Nephron progenitor cell (in vitro differentiated cells): ENCODE results near the gene SIM2.

Source experiments
- DNase-seq: peaks from one replicate; pipeline ENCODE4 v3.0.0; 2021
- H3K27ac Mint-ChIP-seq: 2 replicates; pipeline ENCODE4 v1.8.0; 2021; ENCODE audit warnings: mild to moderate bottlenecking, moderate library complexity, mixed read lengths
- H3K27me3 Mint-ChIP-seq: 2 replicates; pipeline ENCODE4 v1.8.0; 2021; ENCODE audit warnings: mild to moderate bottlenecking, low read depth, mixed read lengths; ENCODE audit not compliant: poor library complexity
- H3K36me3 Mint-ChIP-seq: 2 replicates; pipeline ENCODE4 v1.8.0; 2021; ENCODE audit warnings: low read depth, mixed read lengths
- H3K4me1 Mint-ChIP-seq: 2 replicates; pipeline ENCODE4 v1.8.0; 2021; ENCODE audit warnings: mixed read lengths
- H3K4me3 Mint-ChIP-seq: 2 replicates; pipeline ENCODE4 v1.8.0; 2021; ENCODE audit warnings: mild to moderate bottlenecking, moderate library complexity, mixed read lengths
- H3K9me3 Mint-ChIP-seq: 2 replicates; pipeline ENCODE4 v1.8.0; 2021; ENCODE audit warnings: mild to moderate bottlenecking, moderate library complexity, mixed read lengths
- TF ChIP-seq, protein P1 (sequence below): fragments of 200-600 bp; sonication (generic); IDR thresholded peaks from 2 replicates; pipeline ENCODE4 v1.5.0; 2021; ENCODE audit warnings: antibody characterized with exemption

The SIM2 gene

GRCh38 chr21:36704281-36704957, 5.5 kb downstream of the SIM2 start:
- H3K4me3 Mint-ChIP-seq: no peak overlapping the region

DNA sequence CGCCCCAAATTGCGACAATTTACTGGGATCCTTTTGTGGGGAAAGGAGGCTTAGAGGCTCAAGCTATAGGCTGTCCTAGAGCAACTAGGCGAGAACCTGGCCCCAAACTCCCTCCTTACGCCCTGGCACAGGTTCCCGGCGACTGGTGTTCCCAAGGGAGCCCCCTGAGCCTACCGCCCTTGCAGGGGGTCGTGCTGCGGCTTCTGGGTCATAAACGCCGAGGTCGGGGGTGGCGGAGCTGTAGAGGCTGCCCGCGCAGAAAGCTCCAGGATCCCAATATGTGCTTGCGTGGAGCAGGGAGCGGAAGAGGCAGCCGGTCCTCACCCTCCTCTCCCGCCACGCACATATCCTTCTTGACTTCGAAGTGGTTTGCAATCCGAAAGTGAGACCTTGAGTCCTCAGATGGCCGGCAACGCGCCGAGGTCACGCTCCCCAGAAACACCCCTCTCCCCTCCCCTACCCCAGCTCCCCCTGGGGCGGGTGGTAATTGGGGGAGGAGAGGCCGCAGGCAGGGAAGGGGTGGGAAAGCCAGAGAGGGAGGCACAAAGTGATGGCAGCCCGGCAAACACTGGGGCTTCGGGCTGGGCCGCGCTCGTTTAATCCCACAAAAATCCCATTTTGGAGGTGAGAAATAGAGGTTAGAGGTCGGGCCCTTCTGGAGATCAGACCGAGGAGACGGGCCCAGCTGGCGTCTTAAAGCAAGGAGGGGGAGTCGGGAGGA, 6.2 kb downstream of the SIM2 start:
- Mint-ChIP-seq H3K9me3 (no peaks in the 10 kb centered on the region), H3K27me3 (peaks cover 100% of the 10 kb centered on the region), H3K27ac (no peak overlapping the region), H3K36me3 (no peaks in the 10 kb centered on the region), H3K4me1 (peaks cover 57% of the 10 kb centered on the region), H3K4me3 (peak overlapping the region; percentile 34)
- TF ChIP-seq, protein P1, sequence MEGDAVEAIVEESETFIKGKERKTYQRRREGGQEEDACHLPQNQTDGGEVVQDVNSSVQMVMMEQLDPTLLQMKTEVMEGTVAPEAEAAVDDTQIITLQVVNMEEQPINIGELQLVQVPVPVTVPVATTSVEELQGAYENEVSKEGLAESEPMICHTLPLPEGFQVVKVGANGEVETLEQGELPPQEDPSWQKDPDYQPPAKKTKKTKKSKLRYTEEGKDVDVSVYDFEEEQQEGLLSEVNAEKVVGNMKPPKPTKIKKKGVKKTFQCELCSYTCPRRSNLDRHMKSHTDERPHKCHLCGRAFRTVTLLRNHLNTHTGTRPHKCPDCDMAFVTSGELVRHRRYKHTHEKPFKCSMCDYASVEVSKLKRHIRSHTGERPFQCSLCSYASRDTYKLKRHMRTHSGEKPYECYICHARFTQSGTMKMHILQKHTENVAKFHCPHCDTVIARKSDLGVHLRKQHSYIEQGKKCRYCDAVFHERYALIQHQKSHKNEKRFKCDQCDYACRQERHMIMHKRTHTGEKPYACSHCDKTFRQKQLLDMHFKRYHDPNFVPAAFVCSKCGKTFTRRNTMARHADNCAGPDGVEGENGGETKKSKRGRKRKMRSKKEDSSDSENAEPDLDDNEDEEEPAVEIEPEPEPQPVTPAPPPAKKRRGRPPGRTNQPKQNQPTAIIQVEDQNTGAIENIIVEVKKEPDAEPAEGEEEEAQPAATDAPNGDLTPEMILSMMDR: no peak
- no peak for DNase-seq

More at GRCh38 chr21:36704281-36704957, 5.5 kb downstream of the SIM2 start:
- Mint-ChIP-seq H3K9me3 (no peaks in the 10 kb centered on the region), H3K27me3 (peaks cover 100% of the 10 kb centered on the region), H3K4me1 (peaks cover 53% of the 10 kb centered on the region), H3K27ac (no peak overlapping the region), H3K36me3 (no peaks in the 10 kb centered on the region)
- no peak for DNase-seq
- TF ChIP-seq, protein P1: no peak

- Mint-ChIP-seq H3K4me3 (peak overlapping the region; percentile 20), H3K9me3 (no peaks in the 10 kb centered on the region), H3K27me3 (peaks cover 100% of the 10 kb centered on the region), H3K27ac (no peak overlapping the region), H3K4me1 (peaks cover 55% of the 10 kb centered on the region), H3K36me3 (no peaks in the 10 kb centered on the region)
- TF ChIP-seq, protein P1: peak; percentile 48
- DNase-seq: no peak
Measured at GRCh38 chr21:36705679-36706481, 7.0 kb downstream of the SIM2 start.

DNA sequence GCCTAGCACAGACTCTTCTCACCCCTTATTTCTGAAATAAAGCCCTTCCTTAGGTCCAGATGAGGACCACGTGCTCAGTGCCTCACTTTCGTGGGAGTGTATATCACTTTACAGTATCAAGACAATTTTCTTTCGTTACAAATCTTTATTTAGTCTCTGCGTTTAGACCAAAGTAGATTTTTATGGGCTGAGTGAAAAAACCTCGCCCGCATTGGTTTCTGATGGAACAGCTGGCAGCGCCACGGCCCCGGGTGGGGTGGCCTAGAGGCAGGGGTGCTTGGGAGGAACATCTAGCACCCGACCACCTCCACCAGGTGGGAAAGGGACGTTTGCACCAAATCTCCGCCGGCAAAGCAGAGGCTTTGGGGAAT, 7.6 kb downstream of the SIM2 start:
- Mint-ChIP-seq H3K27me3 (peaks cover 100% of the 10 kb centered on the region), H3K4me3 (peak overlapping the region; percentile 20), H3K9me3 (no peaks in the 10 kb centered on the region), H3K36me3 (no peaks in the 10 kb centered on the region), H3K27ac (no peak overlapping the region), H3K4me1 (peaks cover 56% of the 10 kb centered on the region)
- TF ChIP-seq, protein P1: peak; percentile 7
- DNase-seq: no peak

GRCh38 chr21:36706951-36707762, 8.2 kb downstream of the SIM2 start:
- peaks cover 52% of the 10 kb centered on the region for H3K4me1 Mint-ChIP-seq
- H3K36me3 Mint-ChIP-seq: no peaks in the 10 kb centered on the region
- TF ChIP-seq, protein P1: no peak
- no peak overlapping the region for H3K27ac Mint-ChIP-seq
- H3K27me3 Mint-ChIP-seq: peaks cover 100% of the 10 kb centered on the region
- peak overlapping the region; percentile 62 for H3K4me3 Mint-ChIP-seq
- DNase-seq: no peak
- H3K9me3 Mint-ChIP-seq: no peaks in the 10 kb centered on the region
